Smooth muscle cell of the umbilical artery (primary cell): Measurements from ENCODE around the gene PRDM16. TPM values are rescaled to one million over a fixed set of nuclear protein-coding genes. Genes with fewer than 3 reads are reported as not detected.

ENCODE experiments used
- total RNA-seq: library from RNA; depleted of rRNA; stranded (reverse); fragments of >200 nt; gene quantifications from 2 replicates; pipeline ENCODE4 v1.2.3, GENCODE V29; 2014

Gene PRDM16
- 0.30 and 1.5 TPM in 2 replicates for total RNA-seq

GRCh38 chr1:3068564-3069431 lies at the start of gene PRDM16:
Gene PRDM16, plus strand, starts transcription at chr1:3069203. Its CDS starts 57 bp downstream, at chr1:3069260.

GRCh38 chr1:3021233-3021671 lies 47.8 kb upstream of the PRDM16 start, which contains the start of gene ACTRT2:
Gene ACTRT2, plus strand, starts transcription at chr1:3021467. Its CDS starts 220 bp downstream, at chr1:3021687.

GRCh38 chr1:3453891-3454810 lies 385.1 kb downstream of the PRDM16 start, which contains the start of gene ARHGEF16:
Gene ARHGEF16, plus strand, starts transcription at chr1:3454665. Its CDS starts 8,420 bp downstream, at chr1:3463085.

Other genes starting within 250 kb of the PRDM16 start
- not detected in 2 replicates for gene ACTRT2, start 47.7 kb upstream of the PRDM16 start, total RNA-seq